ENCODE results near the gene TRIM65.

The TRIM65 gene

GRCh38 chr17:75850928-75851692 is 45.6 kb downstream of the TRIM65 start:
- peaks cover 22% of the 10 kb centered on the region for H3K36me3 ChIP-seq (ENCODE audit: insufficient read depth, low read length)

GRCh38 chr17:75849724-75850123 is 47.0 kb downstream of the TRIM65 start:
- H3K4me3 ChIP-seq: no peak overlapping the region
- H3K9ac ChIP-seq (ENCODE audit: insufficient read length): no peak overlapping the region
- H3K27ac ChIP-seq: no peak overlapping the region
- H3K9me3 ChIP-seq (ENCODE audit: low read depth, low read length): no peaks in the 10 kb centered on the region
- TF ChIP-seq POLR2AphosphoS5 (IDR thresholded peaks at IDR 0.05; ENCODE audit: borderline replicate concordance, low read depth, low read length) (no peak), EZH2 (IDR thresholded peaks at IDR 0.05) (no peak), FOXP2 (optimal IDR thresholded peaks at IDR 0.05; ENCODE audit: control extremely low read depth, extremely low read length, insufficient read depth) (no peak)
- DNase-seq (ENCODE audit: low read depth, low spot score): no peak
- peaks cover 22% of the 10 kb centered on the region for H3K36me3 ChIP-seq (ENCODE audit: insufficient read depth, low read length)

More at GRCh38 chr17:75850928-75851692, 45.6 kb downstream of the TRIM65 start:
- Histone ChIP-seq H3K4me3 (no peak overlapping the region), H3K9me3 (ENCODE audit: low read depth, low read length) (no peaks in the 10 kb centered on the region), H3K9ac (ENCODE audit: insufficient read length) (no peak overlapping the region), H3K27ac (no peak overlapping the region)
- TF ChIP-seq POLR2AphosphoS5 (IDR thresholded peaks at IDR 0.05; ENCODE audit: borderline replicate concordance, low read depth, low read length) (no peak), FOXP2 (optimal IDR thresholded peaks at IDR 0.05; ENCODE audit: control extremely low read depth, extremely low read length, insufficient read depth) (no peak), EZH2 (IDR thresholded peaks at IDR 0.05) (no peak)
- DNase-seq (ENCODE audit: low read depth, low spot score): no peak

GRCh38 chr17:75849279-75849646 is 47.5 kb downstream of the TRIM65 start:
- DNase-seq (ENCODE audit: low read depth, low spot score): no peak
- no peak overlapping the region for H3K27ac ChIP-seq
- TF ChIP-seq POLR2AphosphoS5 (IDR thresholded peaks at IDR 0.05; ENCODE audit: borderline replicate concordance, low read depth, low read length) (no peak), FOXP2 (optimal IDR thresholded peaks at IDR 0.05; ENCODE audit: control extremely low read depth, extremely low read length, insufficient read depth) (no peak), EZH2 (IDR thresholded peaks at IDR 0.05) (no peak)
- no peak overlapping the region for H3K4me3 ChIP-seq
- H3K9me3 ChIP-seq (ENCODE audit: low read depth, low read length): no peaks in the 10 kb centered on the region
- H3K9ac ChIP-seq (ENCODE audit: insufficient read length): no peak overlapping the region
- H3K36me3 ChIP-seq (ENCODE audit: insufficient read depth, low read length): peaks cover 22% of the 10 kb centered on the region

GRCh38 chr17:75848523-75849278 is 48.0 kb downstream of the TRIM65 start:
- Histone ChIP-seq H3K36me3 (ENCODE audit: insufficient read depth, low read length) (peaks cover 22% of the 10 kb centered on the region), H3K4me3 (no peak overlapping the region), H3K9ac (ENCODE audit: insufficient read length) (no peak overlapping the region), H3K27ac (no peak overlapping the region), H3K9me3 (ENCODE audit: low read depth, low read length) (no peaks in the 10 kb centered on the region)
- TF ChIP-seq EZH2 (IDR thresholded peaks at IDR 0.05): no peak
- no peak for TF ChIP-seq POLR2AphosphoS5 (IDR thresholded peaks at IDR 0.05; ENCODE audit: borderline replicate concordance, low read depth, low read length)
- no peak for TF ChIP-seq FOXP2 (optimal IDR thresholded peaks at IDR 0.05; ENCODE audit: control extremely low read depth, extremely low read length, insufficient read depth)
- no peak for DNase-seq (ENCODE audit: low read depth, low spot score)

- no peak for TF ChIP-seq EZH2 (IDR thresholded peaks at IDR 0.05)
- TF ChIP-seq POLR2AphosphoS5 (IDR thresholded peaks at IDR 0.05; ENCODE audit: borderline replicate concordance, low read depth, low read length): no peak
- TF ChIP-seq FOXP2 (optimal IDR thresholded peaks at IDR 0.05; ENCODE audit: control extremely low read depth, extremely low read length, insufficient read depth): no peak
- H3K4me3 ChIP-seq: no peak overlapping the region
- no peak overlapping the region for H3K9ac ChIP-seq (ENCODE audit: insufficient read length)
- H3K9me3 ChIP-seq (ENCODE audit: low read depth, low read length): no peaks in the 10 kb centered on the region
- no peak for DNase-seq (ENCODE audit: low read depth, low spot score)
- H3K36me3 ChIP-seq (ENCODE audit: insufficient read depth, low read length): peaks cover 22% of the 10 kb centered on the region
- H3K27ac ChIP-seq: no peak overlapping the region
Measured at GRCh38 chr17:75847614-75848522, 48.9 kb downstream of the TRIM65 start.

GRCh38 chr17:75846692-75847613 is 49.8 kb downstream of the TRIM65 start:
- Histone ChIP-seq H3K9me3 (ENCODE audit: low read depth, low read length) (no peaks in the 10 kb centered on the region), H3K9ac (ENCODE audit: insufficient read length) (no peak overlapping the region), H3K36me3 (ENCODE audit: insufficient read depth, low read length) (peaks cover 22% of the 10 kb centered on the region), H3K27ac (no peak overlapping the region), H3K4me3 (no peak overlapping the region)
- TF ChIP-seq POLR2AphosphoS5 (IDR thresholded peaks at IDR 0.05; ENCODE audit: borderline replicate concordance, low read depth, low read length) (no peak), FOXP2 (optimal IDR thresholded peaks at IDR 0.05; ENCODE audit: control extremely low read depth, extremely low read length, insufficient read depth) (no peak), EZH2 (IDR thresholded peaks at IDR 0.05) (no peak)
- no peak for DNase-seq (ENCODE audit: low read depth, low spot score)
